Fibroblast of the aortic adventitia (primary cell): ENCODE results near the gene SLC23A3. TPM values are rescaled to one million over a fixed set of nuclear protein-coding genes. Genes with fewer than 3 reads are reported as not detected.

ENCODE experiments used
- DNase-seq: peaks from one replicate; pipeline ENCODE4 v3.0.0-alpha.2; 2010; ENCODE audit warnings: low read depth
- H3K4me3 ChIP-seq: 2 replicates; pipeline ENCODE4 v1.5.1; 2011; ENCODE audit warnings: low read depth, mild to moderate bottlenecking, control low read depth, low read length, moderate library complexity
- CTCF ChIP-seq: IDR thresholded peaks from 2 replicates; pipeline ENCODE4 v1.5.1; 2011; ENCODE audit warnings: mild to moderate bottlenecking, low read length, control low read depth, inconsistent platforms; ENCODE audit not compliant: insufficient read depth
- total RNA-seq: library from RNA; depleted of rRNA; stranded (reverse); fragments of >200 nt; gene quantifications from 2 replicates; pipeline ENCODE4 v1.2.3, GENCODE V29; 2012; ENCODE audit warnings: low replicate concordance

The SLC23A3 gene
- total RNA-seq, 1 donor, result 1.6 TPM

- H3K4me3 ChIP-seq, result no peak overlapping the region
- TF ChIP-seq CTCF, result no peak
- DNase-seq, result no peak
Measured at GRCh38 chr2:219182331-219183150, 12.7 kb upstream of the SLC23A3 start.

- no peak for TF ChIP-seq CTCF
- DNase-seq, result no peak
- H3K4me3 ChIP-seq, result no peak overlapping the region
Measured at GRCh38 chr2:219181531-219181930, 11.7 kb upstream of the SLC23A3 start.

- no peak for DNase-seq
- no peak for TF ChIP-seq CTCF
- no peak overlapping the region for H3K4me3 ChIP-seq
Measured at GRCh38 chr2:219180961-219181360, 11.1 kb upstream of the SLC23A3 start.

GRCh38 chr2:219179601-219180465 is 10.0 kb upstream of the SLC23A3 start:
- no peak for TF ChIP-seq CTCF
- DNase-seq, result no peak
- H3K4me3 ChIP-seq, result peak overlapping the region; percentile 95

GRCh38 chr2:219178377-219179175 is 8.7 kb upstream of the SLC23A3 start:
- peak; percentile 19 for DNase-seq
- peak overlapping the region; percentile 95 for H3K4me3 ChIP-seq
- no peak for TF ChIP-seq CTCF
